ENCODE results near the gene PLD3. TPM values are rescaled to one million over a fixed set of nuclear protein-coding genes. Genes with fewer than 3 reads are reported as not detected.
"Not testable (repeated sequence)": the region's sequence is repeated elsewhere in the genome, so short reads cannot be mapped to it uniquely, and the experiment has no call there.

The PLD3 gene
- total RNA-seq, 1 experiment from 2014 or later, result 104 TPM

DNA sequence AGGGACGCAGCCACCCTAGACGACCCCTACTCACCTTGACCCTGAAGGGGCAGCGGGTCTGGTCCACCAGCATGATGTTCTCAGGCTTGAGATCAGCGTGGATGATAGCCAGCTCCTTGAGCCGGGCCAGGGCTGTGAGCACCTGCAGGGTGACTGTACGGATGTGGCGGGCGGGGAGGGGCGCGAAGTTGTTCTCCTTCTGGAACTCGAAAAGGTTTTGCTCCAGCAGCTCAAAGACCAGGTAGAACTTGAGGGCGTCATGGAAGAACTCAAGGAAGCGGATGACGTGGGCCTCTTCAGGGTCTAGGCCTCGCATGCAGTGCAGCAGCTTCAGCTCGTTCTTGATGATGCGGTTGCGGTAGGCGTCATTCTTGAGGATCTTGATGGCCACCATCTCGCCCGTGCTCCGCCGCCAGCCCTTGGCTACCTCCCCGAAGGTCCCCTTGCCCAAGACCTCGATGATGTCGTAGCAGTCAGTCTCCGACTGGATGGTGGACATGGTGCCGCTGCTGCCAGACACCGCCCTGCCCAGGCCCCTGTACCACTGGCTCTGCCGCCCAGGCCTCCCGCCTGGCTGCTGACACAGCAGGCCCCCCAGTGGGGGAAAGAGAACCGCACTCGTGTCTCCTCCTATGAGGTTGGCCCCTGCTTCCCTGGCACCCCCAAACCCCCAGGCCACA lies 41.0 kb downstream of the PLD3 start:
- DNase-seq (ENCODE audit: low read depth), result no peak

DNA sequence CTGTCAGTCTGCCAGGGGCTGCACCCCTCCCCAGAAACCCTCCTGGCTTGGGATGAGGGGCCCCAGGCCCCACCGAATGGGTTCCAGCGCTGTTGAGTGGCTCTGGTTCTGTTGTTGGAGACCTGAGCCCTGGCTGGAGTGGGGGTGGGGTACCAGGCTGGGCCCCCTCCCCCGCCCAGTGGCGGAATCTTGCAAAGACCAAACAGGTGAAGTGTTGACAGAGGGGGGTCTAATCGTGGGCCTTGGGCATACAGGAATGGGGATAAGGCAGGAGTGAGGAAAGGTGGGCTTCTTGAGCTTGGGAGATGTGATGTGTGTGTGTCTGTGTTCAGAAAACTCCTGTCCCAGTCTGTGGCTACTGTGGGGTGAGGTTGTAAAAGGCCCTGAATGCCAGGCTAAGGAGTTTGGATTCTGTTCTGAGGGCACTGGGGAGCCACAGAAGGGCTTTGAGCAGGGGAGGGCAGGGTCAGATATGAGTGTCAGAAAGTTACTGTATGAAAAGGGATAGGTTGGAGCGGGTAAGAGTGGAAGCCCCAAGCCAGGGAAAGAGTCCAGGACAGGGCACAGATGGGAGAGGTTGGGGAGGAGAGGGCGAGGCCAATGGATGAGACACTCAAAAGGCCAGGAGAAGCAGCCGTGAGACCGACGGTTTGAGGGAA lies 41.7 kb downstream of the PLD3 start, which contains the start of gene HIPK4:
HIPK4 (minus strand) TSS at position 98 of the 659 bp plus-strand sequence. CDS start 279 bp downstream, outside the sequence.
- DNase-seq (ENCODE audit: low read depth), result no peak

DNA sequence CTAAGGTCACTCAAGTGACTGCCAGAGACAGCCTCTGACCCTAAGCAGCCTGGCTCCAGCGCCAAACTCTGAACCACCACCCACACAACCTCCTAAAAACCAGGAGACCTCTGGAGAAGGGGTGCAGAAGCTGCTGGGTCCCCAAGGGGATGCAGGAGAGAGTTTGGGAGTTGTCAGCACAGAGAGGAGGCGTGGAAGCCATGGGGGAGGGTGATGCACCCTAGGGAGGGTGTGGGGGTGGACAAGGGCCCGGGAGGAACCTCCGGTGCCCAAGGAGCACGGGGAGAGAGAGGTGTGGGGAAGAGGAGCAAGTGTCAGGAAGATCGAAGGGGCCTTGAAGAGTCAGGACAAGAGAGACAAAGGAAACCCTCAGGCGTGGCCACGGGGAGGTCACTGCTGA lies 43.6 kb downstream of the PLD3 start:
- no peak for DNase-seq (ENCODE audit: low read depth)

DNA sequence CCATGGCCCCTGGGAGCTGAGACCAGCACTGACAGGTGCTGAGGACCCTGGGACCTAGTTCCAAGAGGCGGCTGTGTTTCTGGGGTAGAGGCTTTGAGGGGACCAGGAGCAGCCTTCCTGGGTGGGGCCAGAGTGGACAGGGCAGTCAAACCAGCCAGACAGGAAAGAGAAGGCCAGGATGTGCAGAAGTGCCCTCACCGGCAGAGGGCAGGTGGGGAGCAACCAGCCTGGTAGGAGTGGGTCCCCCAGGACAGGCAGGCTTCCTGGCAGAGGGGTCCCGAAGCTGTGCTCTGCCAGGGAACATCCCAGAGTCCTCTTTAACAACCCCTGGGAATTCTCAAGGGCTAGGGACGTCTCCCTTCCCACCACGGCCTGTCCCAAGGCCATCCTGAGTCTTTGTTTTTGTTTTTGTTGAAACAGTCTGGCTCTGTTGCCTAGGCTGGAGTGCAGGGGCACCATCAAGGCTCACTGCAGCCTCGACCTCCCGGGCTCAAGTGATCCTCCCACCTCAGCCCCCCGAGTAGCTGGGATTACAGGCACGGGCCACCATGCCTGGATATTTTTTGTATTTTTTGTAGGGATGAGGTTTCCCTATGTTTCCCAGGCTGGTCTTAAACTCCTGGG lies 44.5 kb downstream of the PLD3 start:
- peak; percentile 20 for DNase-seq (ENCODE audit: low read depth)

DNA sequence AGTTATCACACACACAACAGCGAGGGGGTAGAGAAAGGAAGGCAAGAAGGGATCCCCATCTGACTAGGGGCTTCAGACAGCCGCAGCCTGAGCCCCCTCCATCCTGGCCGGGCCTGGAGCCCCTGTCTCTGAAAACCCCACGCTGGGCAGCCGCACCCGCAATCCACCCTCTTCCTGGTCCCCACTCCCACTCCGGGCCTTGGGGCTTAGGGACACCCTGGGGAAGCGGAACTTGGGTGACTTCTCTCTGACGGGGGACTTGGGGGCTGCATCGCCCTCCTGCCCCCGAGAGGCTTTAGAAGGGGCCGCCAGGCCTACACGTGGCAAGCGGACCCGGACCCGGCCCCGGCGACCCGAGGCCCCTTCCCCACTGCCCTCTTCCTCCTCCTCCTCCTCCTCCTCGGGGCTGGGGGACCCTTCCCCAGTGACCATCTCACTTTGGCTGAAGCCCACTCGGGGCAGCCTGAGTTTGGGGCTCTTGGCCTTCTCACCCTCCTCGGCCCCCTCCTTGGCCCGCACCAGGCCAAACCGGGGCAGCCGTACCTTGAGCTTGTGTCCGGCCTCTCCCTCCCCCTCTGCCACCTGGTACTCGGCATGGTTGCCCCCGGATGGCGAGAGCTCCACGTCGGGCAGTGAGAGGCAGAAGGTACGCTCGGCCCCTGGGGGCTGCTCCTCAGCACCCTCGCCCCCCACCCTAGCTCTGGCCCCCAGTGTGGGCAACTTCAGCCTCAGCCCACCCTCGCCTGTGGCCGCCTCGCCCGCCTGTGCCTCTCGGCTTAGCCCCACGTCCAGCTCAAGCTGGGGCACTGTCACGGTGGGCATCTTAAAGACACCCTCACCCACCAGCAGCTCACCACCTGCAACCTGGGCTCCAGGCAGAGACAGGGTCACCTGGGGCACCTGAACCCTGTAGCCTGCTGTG lies 45.7 kb downstream of the PLD3 start:
- no peak for DNase-seq (ENCODE audit: low read depth)

DNA sequence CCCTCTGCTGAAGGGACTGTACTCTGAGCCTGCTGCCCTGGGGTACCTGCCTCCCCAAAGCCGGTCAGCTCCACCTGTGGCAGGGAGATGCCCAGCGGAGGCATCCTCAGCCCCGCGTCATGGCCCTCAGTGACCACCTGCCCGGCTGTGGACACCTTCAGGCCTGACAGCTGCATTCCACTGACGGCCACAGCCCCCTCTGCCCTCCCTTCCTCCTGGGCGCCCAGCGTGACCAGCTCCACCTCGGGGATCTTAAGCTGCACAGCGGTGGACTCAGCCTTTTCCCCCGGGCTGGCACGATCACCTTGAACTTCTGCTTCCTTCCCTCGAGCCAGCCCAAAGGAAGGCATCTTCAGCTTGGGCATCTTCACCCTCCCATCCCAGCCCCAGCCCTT lies 46.3 kb downstream of the PLD3 start:
- no peak for DNase-seq (ENCODE audit: low read depth)

DNA sequence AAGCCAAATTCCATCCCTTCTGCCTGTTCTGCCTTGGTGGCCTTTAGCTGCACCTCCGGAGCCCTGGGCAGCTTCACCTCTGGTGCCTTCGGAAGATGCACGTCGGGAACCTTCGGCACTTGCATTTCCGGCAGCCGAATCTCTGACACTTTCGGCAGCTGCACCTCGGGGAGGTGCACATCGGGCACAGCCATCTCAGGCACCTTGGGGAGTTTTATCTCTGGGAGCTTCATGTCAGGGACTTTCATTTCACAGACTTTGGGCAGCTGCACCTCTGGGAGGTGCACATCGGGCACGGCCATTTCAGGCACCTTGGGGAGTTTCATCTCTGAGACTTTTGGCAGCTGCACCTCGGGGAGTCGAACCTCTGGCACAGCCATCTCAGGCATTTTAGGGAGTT lies 47.5 kb downstream of the PLD3 start:
- DNase-seq (ENCODE audit: low read depth), result no peak

DNA sequence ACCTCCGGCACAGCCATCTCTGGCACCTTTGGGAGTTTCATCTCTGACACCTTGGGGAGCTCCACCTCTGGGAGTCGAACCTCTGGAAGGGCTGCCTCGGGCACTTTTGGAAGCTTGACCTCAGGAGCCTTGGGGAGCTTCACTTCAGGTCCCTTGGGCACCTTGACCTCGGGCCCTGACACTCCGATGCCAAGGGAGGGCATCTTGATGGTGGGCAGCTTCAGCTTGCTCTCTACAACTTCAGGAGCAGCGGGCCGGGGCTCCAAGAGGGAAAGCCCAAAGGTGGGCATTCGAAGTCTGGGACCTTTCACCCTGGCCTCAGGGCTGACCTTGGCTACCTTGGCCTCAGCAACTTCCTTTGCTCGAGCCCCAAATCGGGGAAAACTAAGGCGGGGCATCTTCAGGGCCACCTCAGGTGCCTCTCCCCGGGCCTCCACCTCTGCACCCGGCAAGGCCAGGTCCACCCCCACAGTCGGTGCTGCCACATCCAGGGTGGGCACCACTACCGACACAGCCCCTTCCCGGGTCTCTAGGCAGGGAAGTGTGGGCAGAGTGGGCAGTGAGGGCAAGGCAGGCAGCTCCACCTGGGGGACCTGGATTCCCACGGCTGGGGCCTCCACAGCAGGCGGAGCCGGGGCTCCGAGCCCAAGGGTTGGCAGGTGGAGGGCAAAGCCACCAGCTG lies 48.5 kb downstream of the PLD3 start:
- no peak for DNase-seq (ENCODE audit: low read depth)

DNA sequence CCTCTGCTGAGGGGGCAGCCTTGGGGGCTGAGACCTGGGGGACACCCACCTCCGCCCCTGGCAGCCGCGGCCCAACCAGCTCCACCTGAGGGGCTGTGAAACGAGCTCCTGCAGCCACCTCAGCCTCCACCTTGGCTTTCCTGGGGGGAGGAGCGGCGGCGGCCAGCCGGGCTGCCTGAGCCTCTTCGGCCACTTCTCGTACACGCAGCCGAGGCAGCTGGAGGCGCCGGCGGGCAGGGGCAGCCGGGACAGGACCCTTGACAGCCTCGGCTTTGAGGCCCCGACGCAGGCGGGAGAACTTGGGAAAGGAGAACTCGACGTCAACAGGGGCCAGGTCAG lies 49.0 kb downstream of the PLD3 start:
- DNase-seq (ENCODE audit: low read depth), result no peak

DNA sequence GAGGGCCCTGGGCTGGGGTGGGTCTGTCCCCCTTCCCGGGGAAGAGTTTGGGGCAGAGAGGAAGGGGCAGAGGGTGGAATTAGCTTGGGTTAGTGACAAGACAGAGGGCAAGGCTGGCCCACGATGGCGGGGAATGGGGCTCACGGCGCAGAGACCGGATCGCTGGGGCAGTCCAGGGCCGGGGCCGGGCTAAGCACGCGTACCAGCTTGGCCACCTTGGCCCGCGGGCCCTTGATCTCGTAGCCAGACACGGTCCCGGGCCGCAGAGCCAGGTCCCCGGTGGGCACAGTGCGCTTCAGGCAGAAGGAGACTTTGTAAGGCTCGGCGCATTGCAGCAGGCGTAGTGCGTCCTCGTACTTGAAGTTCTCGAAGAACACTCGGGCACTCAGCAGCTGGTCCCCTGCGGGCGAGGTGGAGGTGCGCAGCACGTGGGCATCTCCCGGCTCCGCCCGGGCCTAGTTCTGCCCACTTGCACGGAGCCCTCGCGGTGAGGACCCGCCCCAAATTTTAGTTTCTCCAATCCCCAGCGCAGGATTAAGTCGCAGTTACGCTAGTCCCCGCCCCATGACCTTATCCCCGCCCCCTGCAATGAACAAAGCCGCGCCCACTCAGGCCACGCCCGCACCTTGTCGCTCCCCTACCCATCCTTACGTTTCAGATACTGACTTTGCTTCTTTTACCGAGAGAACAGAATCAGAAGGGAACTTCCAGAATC lies 50.1 kb downstream of the PLD3 start:
- DNase-seq (ENCODE audit: low read depth), result no peak

DNA sequence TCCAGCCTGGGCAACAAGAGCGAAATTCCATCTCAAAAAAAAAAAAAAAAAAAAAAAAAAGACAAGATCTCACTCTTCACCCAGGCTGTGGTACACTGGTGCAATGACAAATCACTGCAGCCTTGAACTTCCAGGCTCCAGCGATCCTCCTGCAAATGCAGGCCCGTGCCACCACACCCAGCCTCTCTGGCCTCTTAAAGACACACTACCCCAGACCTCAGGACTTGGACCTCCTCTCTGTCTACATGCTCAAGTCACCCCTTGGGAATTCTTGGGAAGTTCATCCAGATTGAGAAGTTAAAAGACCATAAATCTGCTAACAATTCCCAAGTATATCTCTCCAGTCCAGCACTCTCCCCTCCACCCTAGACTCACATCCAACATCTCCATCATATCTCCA lies 52.1 kb downstream of the PLD3 start:
- no peak for DNase-seq (ENCODE audit: low read depth)

DNA sequence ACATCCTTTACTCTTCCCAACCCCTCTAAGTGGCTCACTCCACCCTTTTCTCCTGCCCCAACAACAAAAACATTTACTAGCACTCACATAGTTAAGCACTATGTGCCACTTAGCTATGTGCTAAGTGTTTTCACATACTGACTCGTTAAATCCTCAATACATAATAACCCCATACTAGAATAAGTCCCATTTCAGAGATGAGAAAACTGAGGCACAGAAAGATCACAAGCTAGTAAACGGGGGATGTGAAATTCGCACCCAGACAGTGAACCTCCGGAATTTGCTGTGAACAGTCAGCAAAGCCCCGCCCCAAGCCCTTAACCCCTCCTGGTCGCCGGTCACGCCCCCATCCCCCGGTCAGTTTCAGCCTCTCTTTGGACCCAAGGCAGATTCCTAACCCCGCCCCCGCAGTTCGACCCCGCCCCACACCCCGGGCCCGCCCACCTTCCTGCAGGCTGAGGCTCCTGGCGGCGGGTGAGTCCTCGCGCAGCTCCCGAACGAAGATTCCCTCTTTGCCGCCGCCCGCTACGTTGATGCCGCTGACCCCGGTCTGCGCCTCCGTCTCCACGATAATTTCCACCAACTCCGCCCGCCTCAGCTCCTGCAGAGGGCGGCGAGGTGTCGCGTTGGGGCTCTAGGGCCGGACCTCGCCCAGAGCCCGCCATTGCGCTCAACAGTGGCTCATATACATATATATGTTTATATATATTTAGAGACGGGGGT lies 54.9 kb downstream of the PLD3 start:
- no peak for DNase-seq (ENCODE audit: low read depth)

DNA sequence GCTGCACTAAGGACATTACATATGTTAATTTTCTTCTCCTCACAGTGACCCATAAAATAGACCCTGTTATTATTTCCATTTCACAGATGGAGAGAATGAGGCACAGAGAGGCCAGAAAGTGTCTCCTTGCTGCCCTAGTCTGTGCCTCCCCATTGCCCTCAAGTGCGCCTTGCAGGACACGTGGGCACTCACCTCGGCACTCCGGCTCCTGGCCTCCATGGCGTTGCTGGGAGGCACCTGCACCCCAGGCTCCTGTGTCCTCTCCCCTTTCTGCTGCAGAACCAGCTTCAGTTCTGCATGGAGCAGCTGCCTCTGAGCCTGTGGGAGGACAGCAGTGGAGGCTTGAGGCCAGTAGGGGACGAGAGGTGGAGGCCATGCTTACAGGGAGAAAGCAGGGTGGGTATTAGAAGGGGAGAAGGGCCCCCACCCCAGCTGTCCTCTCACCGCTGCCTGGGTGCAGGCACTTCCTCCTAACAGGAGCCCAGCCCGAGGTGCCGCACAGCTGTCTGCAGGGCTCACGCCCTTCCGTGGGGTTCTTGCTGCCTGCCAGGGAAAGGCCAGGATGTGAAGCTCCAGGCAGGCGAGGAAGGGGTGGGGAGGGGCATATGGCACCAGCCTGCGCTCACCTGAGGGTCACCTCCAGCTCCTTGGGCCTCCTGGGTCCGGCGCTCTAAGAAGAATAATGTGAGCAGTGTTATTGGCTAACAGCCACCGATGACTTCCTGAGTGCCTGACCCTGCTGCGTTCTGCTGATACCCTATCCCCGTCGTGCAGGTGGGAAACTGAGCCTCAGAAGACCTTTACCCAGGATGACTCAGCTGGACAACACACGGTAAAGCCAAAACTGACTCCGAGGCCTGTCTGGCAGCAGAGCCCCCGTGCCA lies 59.5 kb downstream of the PLD3 start:
- no peak for DNase-seq (ENCODE audit: low read depth)

DNA sequence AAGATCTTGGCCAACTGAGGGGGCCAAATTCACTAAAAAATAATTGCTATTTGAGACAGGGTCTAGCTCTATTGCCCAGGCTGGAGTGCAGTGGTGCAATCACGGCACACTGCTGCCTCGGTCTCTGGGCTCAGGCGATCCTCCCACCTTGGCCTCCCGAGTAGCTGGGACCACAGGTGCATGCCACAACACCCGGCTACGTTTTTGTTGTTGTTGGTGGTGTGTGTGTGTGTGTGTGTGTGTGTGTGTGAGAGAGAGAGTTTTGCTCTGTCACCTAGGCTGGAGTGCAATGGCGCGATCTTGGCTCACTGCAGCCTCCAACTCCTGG lies 60.1 kb downstream of the PLD3 start:
- not testable (repeated sequence) for DNase-seq (ENCODE audit: low read depth)

DNA sequence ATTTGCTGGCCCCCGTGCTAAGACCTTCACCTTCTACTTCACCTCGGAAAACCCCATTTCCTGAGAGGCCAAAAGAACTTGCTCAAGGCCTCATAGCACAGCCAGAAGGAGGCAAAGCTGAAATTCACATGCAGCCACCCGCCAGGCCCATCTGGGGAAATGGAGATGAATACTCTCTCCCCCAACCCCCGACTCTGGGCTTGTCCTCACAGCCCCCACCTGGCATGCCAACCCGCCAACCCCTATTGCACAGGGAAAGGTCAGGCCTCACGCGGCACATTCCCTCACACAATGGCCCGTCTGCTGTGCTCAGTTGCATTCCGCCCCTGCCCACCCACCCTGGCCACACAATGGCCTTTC lies 61.5 kb downstream of the PLD3 start:
- no peak for DNase-seq (ENCODE audit: low read depth)

DNA sequence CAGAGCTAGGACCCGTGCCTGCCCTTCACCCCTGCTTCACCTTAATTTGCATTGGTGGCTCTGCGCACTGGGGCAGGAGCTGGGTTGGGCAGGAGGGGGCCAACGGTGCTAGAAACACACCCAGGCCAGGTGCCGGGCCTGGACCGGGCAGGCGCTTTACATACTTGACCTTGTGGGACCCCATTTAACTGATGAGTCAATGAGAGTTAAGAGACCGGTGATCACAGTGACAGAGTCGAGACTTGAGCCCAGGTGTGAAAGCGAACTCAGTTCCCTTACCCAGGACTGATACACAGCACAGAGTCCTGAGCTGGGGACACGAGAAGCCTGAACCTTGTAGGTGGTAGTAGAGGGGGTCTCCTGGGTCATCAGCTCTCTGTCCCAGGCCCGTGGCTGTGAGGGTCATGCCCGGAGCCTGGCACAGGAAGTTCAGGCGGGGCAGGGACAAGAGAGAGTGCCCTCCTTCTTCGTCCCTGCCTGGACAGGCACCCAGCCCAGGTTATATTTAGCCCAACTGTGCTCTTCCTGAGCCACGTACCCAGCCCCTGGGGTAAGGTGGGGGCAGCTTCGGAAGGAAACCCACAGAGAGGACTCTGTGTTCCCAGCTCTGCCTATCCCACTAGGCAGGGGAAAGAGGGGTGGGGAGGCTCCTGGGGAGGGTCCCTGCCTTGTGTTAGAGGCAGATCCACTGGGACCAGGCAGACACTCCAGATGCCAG lies 62.8 kb downstream of the PLD3 start:
- no peak for DNase-seq (ENCODE audit: low read depth)

DNA sequence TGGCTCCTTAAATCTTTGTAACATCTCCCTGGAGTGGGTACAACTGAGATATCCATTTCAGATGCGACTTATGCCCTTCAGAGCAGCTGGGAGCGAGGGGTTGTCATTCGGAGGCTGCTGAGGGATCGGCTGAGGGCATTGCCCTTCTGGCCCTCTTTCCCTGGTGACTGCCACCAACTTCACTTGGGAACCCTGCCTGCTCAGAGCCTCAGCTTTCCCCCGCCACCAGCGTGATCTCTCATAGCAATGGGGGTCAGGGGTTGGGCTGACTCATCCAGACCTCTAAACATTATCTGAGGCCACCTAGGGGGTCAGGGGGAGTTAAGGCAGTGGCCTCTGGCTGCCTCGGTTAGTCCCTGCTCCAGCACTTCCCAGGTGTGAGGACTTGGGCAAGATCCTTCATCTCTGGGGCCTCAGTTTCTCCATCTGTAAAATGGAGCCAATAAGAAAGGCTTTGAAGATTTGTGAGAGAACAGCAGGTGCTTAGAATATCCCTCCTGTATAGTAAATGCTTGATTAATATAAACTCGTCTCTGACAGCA lies 63.5 kb downstream of the PLD3 start:
- DNase-seq (ENCODE audit: low read depth), result no peak

DNA sequence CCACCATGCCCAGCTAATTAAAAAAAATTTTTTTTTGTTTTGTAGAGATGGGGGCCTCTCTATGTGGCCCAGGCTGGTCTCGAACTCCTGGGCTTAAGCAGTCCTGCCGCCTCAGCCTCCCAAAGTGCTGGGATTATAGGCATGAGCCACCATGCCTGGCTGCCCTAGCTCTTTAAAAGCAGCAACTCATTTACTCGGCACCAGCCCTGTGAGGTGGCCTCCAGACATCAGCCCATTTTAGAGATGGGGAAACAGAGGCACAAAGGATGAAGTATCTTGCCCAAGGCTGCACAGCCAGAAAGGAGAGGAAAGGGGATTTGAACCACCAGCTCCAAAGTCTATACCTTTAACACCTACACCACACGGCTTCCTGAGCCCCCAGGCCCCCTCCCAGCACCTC lies 64.4 kb downstream of the PLD3 start:
- no peak for DNase-seq (ENCODE audit: low read depth)
